Sigmoid colon (tissue), 4 donors: ENCODE data around the gene FRAT1.

ENCODE experiments used
- CTCF ChIP-seq, 4 experiments: fragments of 450-650 bp in 3 of 4; fragments of 200-600 bp in 1 of 4; IDR thresholded peaks; one replicate each; pipeline ENCODE4 v1.5.1; 2016 to 2019; ENCODE audit warnings: antibody characterized with exemption in 4 of 4, mild to moderate bottlenecking in 3 of 4, moderate library complexity in 2 of 4
- EP300 ChIP-seq, 4 donors: sonication (generic); formaldehyde crosslinking; IDR thresholded peaks; one replicate each; pipeline ENCODE4 v1.6.1; 2017; ENCODE audit warnings: antibody characterized with exemption in 4 of 4
- POLR2A ChIP-seq, 2 donors: fragments of 450-650 bp; IDR thresholded peaks; one replicate each; pipeline ENCODE4 v1.6.1; 2016; ENCODE audit warnings: antibody characterized with exemption in 2 of 2, mild to moderate bottlenecking in 2 of 2, moderate library complexity in 2 of 2
- POLR2AphosphoS5 ChIP-seq, 4 donors: sonication (generic); formaldehyde crosslinking; IDR thresholded peaks; one replicate each; pipeline ENCODE4 v1.6.1; 2017; ENCODE audit warnings: antibody characterized with exemption in 4 of 4

GRCh38 chr10:97362310-97363033 is 43.4 kb downstream of the FRAT1 start:
- no peak for TF ChIP-seq CTCF (IDR thresholded peaks at IDR 0.05)
- no peak for TF ChIP-seq POLR2A (IDR thresholded peaks at IDR 0.05)
- TF ChIP-seq POLR2AphosphoS5 (IDR thresholded peaks at IDR 0.05): no peak
- no peak for TF ChIP-seq EP300 (IDR thresholded peaks at IDR 0.05)
